Right lobe of liver (tissue), 4 donors: ENCODE results near the gene SNUPN.

ENCODE experiments used
- CTCF ChIP-seq, 4 donors: fragments of 200-600 bp in 3 of 4; fragments of 450-650 bp in 1 of 4; IDR thresholded peaks; one replicate each; pipeline versions ENCODE4 v1.5.1 to v1.8.0; 2016 to 2022; ENCODE audit warnings: antibody characterized with exemption in 4 of 4, mild to moderate bottlenecking in 2 of 4
- POLR2A ChIP-seq: fragments of 450-650 bp; IDR thresholded peaks from one replicate; pipeline ENCODE4 v1.6.1; 2017; ENCODE audit warnings: antibody characterized with exemption, mild to moderate bottlenecking
- donor health status: DM: no; HTN: no; CAD: no.
- donor health status: DM: no; HTN: no; CAD: no.
- donor health status: DM: no; HTN: yes; CAD: no.

DNA sequence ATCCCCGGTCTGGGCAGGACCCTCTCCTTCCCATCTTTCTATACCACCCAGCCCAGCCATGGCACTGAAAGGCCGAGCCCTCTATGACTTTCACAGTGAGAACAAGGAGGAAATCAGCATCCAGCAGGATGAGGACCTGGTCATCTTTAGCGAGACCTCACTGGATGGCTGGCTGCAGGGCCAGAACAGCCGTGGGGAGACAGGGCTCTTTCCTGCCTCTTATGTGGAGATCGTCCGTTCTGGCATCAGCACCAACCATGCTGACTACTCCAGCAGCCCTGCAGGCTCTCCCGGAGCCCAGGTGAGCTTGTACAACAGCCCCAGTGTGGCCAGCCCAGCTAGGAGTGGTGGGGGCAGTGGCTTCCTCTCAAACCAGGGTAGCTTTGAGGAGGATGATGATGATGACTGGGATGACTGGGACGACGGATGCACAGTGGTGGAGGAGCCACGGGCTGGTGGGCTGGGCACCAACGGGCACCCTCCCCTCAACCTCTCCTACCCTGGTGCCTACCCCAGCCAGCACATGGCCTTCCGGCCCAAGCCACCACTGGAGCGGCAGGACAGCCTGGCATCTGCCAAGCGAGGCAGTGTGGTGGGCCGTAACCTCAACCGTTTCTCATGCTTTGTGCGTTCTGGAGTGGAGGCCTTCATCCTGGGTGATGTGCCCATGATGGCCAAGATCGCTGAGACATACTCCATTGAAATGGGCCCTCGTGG lies 23.7 kb upstream of the SNUPN start:
- TF ChIP-seq CTCF (IDR thresholded peaks at IDR 0.05) (no peak), POLR2A (no peak)
